B cell (primary cell): Measurements from ENCODE around the gene MAL. TPM values are rescaled to one million over a fixed set of nuclear protein-coding genes. Genes with fewer than 3 reads are reported as not detected.

Experiments used
- ATAC-seq: fragments of 200-7000 bp; cut with Tn5 transposase; one replicate; pipeline ENCODE4 v1.10.0; 2021; ENCODE audit warnings: low read depth, mild to moderate bottlenecking, moderate number of reproducible peaks, moderate library complexity
- CTCF ChIA-PET: fragments of 350-600 bp; sonication (Branson Sonifier 250); formaldehyde crosslinking; loops from one replicate; lab custom pipeline; 2021; ENCODE audit warnings: antibody characterized with exemption, inconsistent platforms; lab: Charles Lee
- POLR2A ChIA-PET: fragments of 350-600 bp; sonication (Branson Sonifier 250); formaldehyde crosslinking; loops from one replicate; lab custom pipeline; 2021; ENCODE audit warnings: antibody characterized with exemption; lab: Charles Lee
- DNase-seq: peaks from one replicate; pipeline ENCODE4 v3.0.0; 2013
- H2AFZ ChIP-seq: 2 replicates; pipeline ENCODE4 v1.6.1; 2012; ENCODE audit warnings: mild to moderate bottlenecking, low read depth, low read length; ENCODE audit not compliant: insufficient read depth, poor library complexity, severe bottlenecking
- H3K27ac ChIP-seq, 2 donors: 1 replicate in 1 of 2; 2 replicates in 1 of 2; pipeline ENCODE4 v1.5.1; 2012 to 2013; ENCODE audit warnings: low read length in 2 of 2, mild to moderate bottlenecking in 2 of 2, moderate library complexity in 1 of 2
- H3K27me3 ChIP-seq, 4 experiments: fragments of 200-600 bp in 1 of 4; sonication (generic) in 1 of 4; replicated peaks in 1 of 4; 1 replicate in 2 of 4; 2 replicates in 2 of 4; pipeline versions ENCODE4 v1.6.1 to v1.7.0; 2013 to 2016; ENCODE audit warnings: low read length in 3 of 4, mild to moderate bottlenecking in 2 of 4, mixed read lengths in 1 of 4, moderate library complexity in 1 of 4; ENCODE audit not compliant: insufficient read depth in 4 of 4, control insufficient read depth in 3 of 4; ENCODE audit errors: control extremely low read depth in 1 of 4
- H3K36me3 ChIP-seq, 2 experiments: replicated peaks in 1 of 2; 1 replicate in 1 of 2; 2 replicates in 1 of 2; pipeline versions ENCODE4 v1.6.1 to v1.7.1; 2013; ENCODE audit warnings: low read length in 1 of 2; ENCODE audit not compliant: insufficient read depth in 2 of 2, control insufficient read depth in 1 of 2; ENCODE audit errors: control extremely low read depth in 1 of 2, extremely low read depth in 1 of 2
- H3K4me1 ChIP-seq, 2 donors: fragments of 200-600 bp in 1 of 2; sonication (generic) in 1 of 2; 1 replicate in 1 of 2; 2 replicates in 1 of 2; pipeline versions ENCODE4 v1.5.1 to v1.6.1; 2013 to 2017; ENCODE audit warnings: low read length in 2 of 2; ENCODE audit not compliant: control insufficient read depth in 2 of 2, insufficient read depth in 2 of 2
- H3K4me2 ChIP-seq: replicated peaks from 2 replicates; pipeline ENCODE3; 2012; ENCODE audit warnings: mild to moderate bottlenecking, low read depth, low read length; ENCODE audit not compliant: poor library complexity, severe bottlenecking
- H3K4me3 ChIP-seq, 5 experiments: fragments of 200-600 bp in 1 of 5; sonication (generic) in 1 of 5; 1 replicate in 3 of 5; 2 replicates in 2 of 5; pipeline versions ENCODE4 v1.5.1 to v1.7.0; 2011 to 2016; ENCODE audit warnings: low read length in 4 of 5, mild to moderate bottlenecking in 4 of 5, low read depth in 2 of 5, control low read depth in 1 of 5, moderate library complexity in 1 of 5; ENCODE audit not compliant: insufficient read depth in 1 of 5; ENCODE audit errors: control extremely low read depth in 1 of 5, extremely low read depth in 1 of 5
- H3K79me2 ChIP-seq: fragments of 200-600 bp; sonication (generic); one replicate; pipeline ENCODE4 v1.6.0; 2016; ENCODE audit warnings: low read length; ENCODE audit not compliant: control insufficient read depth, insufficient read depth
- H3K9ac ChIP-seq: fragments of 200-600 bp; sonication (generic); 2 replicates; pipeline ENCODE4 v1.6.1; 2017; ENCODE audit warnings: mild to moderate bottlenecking, low read length, moderate library complexity
- H3K9me3 ChIP-seq, 3 donors: one replicate each; pipeline versions ENCODE4 v1.6.1 to v1.7.1; 2013; ENCODE audit warnings: low read length in 2 of 3; ENCODE audit not compliant: control insufficient read depth in 2 of 3, insufficient read depth in 1 of 3; ENCODE audit errors: control extremely low read depth in 1 of 3
- H4K20me1 ChIP-seq: 2 replicates; pipeline ENCODE4 v1.6.0; 2012; ENCODE audit warnings: mild to moderate bottlenecking, low read length; ENCODE audit not compliant: insufficient read depth, control insufficient read depth, poor library complexity, severe bottlenecking
- H3K27ac Mint-ChIP-seq: one replicate; pipeline ENCODE4 v1.8.0; 2021; ENCODE audit warnings: mixed read lengths
- H3K27me3 Mint-ChIP-seq: one replicate; pipeline ENCODE4 v1.8.0; 2021; ENCODE audit warnings: mixed read lengths
- H3K4me1 Mint-ChIP-seq: one replicate; pipeline ENCODE4 v1.8.0; 2021; ENCODE audit warnings: mixed read lengths
- H3K4me3 Mint-ChIP-seq: one replicate; pipeline ENCODE4 v1.8.0; 2021; ENCODE audit warnings: mixed read lengths
- H3K9me3 Mint-ChIP-seq: one replicate; pipeline ENCODE4 v1.8.0; 2022; ENCODE audit warnings: mixed read lengths; ENCODE audit not compliant: insufficient read depth
- CTCF ChIP-seq: fragments of 200-600 bp; IDR thresholded peaks from one replicate; pipeline ENCODE4 v1.8.0; 2022; ENCODE audit warnings: antibody characterized with exemption, mild to moderate bottlenecking
- EZH2 ChIP-seq: IDR thresholded peaks from 2 replicates; pipeline ENCODE4 v1.6.1; 2012; ENCODE audit warnings: borderline replicate concordance, low read depth, mild to moderate bottlenecking, moderate library complexity, low read length; ENCODE audit not compliant: insufficient read depth, poor library complexity, severe bottlenecking
- WGBS: methylation state at CpG from one replicate; pipeline ENCODE4 v1.1.5; 2013; ENCODE audit warnings: missing lambda C conversion rate; ENCODE audit not compliant: insufficient coverage; 5-methylcytosine and 5-hydroxymethylcytosine counted together
- intact Hi-C: fragments of 100-400 bp; cut with micrococcal nuclease; formaldehyde crosslinking; loops from one replicate; pipeline ENCODE4 v1.10.0; 2022
- polyA minus RNA-seq: library from RNA; depleted of rRNA, polyadenylated mRNA; stranded (reverse); fragments of >200 nt; gene quantifications from 2 replicates; pipeline ENCODE4 v1.2.3, GENCODE V29; 2012
- polyA plus RNA-seq: library from polyadenylated mRNA; depleted of rRNA; stranded (reverse); fragments of >200 nt; gene quantifications from 2 replicates; pipeline ENCODE4 v1.2.3, GENCODE V29; 2012
- total RNA-seq, 2 donors: library from RNA; stranded (reverse); fragments of 120-200 nt in 1 of 2; gene quantifications; 1 replicate in 1 of 2; 2 replicates in 1 of 2; pipeline versions ENCODE4 v1.2.3 to v1.2.4, GENCODE V29; 2013 to 2022

The MAL gene
- 0.74 TPM in 1 of 2 replicates, not detected in the other for total RNA-seq
- 0.37 TPM for total RNA-seq (2013)
- polyA plus RNA-seq = 2.0 and 3.0 TPM in 2 replicates
- 1.1 and 2.4 TPM in 2 replicates for polyA minus RNA-seq

- no peak within 1 kb of the TSS for H3K27ac ChIP-seq
- intact Hi-C loops = no loop called here
- TF ChIP-seq CTCF (no peak), EZH2 (no peak)
- no peak within 1 kb of the TSS for H3K27ac Mint-ChIP-seq
- peaks cover 9 to 15% of the 10 kb centered on the region in 2 donors for H3K4me1 ChIP-seq
- H3K4me2 ChIP-seq = peak within 1 kb of the TSS; percentile 67
- peaks cover 0 to 45% (median 19%) of the 10 kb centered on the region in 4 experiments for H3K27me3 ChIP-seq
- no peaks in the 10 kb centered on the region for H3K36me3 ChIP-seq
- ATAC-seq = no peak
- WGBS = 2% methylated on average over 66 of the region's 81 CpGs
- CTCF ChIA-PET = interaction anchor here (0.7 kb wide), 1 partner anchor 9 kb away, joined by 3 read pairs; no protein-coding TSS in a partner anchor
- H3K4me3 Mint-ChIP-seq = peak within 1 kb of the TSS; percentile 80
- peaks cover 0 to 9% (median 0%) of the 10 kb centered on the region in 3 donors for H3K9me3 ChIP-seq
- no peaks in the 10 kb centered on the region for H4K20me1 ChIP-seq
- H3K9me3 Mint-ChIP-seq = no peaks in the 10 kb centered on the region
- peak within 1 kb of the TSS; percentile 35 for H3K9ac ChIP-seq
- peak; percentile 8 for DNase-seq
- POLR2A ChIA-PET = no interaction called here
- H3K79me2 ChIP-seq = no peaks in the 10 kb centered on the region
- peak within 1 kb of the TSS; percentile 51 for H2AFZ ChIP-seq
- H3K4me1 Mint-ChIP-seq = peaks cover 5% of the 10 kb centered on the region
- peak within 1 kb of the TSS in 2 of 5 experiments; percentile 32 to 36 for H3K4me3 ChIP-seq
- H3K27me3 Mint-ChIP-seq = peaks cover 63% of the 10 kb centered on the region
These were observed at the start of gene MAL for GRCh38 chr2:95025406-95026319. Gene MAL, plus strand, starts transcription at chr2:95025708. Its CDS starts 85 bp downstream, at chr2:95025793.

GRCh38 chr2:94977826-94978225 is 47.7 kb upstream of the MAL start:
- no peak for TF ChIP-seq EZH2
- Histone ChIP-seq H3K9me3 (peaks cover 0 to 5% (median 0%) of the 10 kb centered on the region in 3 donors), H3K9ac (no peak overlapping the region), H4K20me1 (no peaks in the 10 kb centered on the region), H3K4me3 (no peak overlapping the region), H2AFZ (no peak overlapping the region), H3K27ac (no peak overlapping the region), H3K79me2 (no peaks in the 10 kb centered on the region), H3K4me2 (no peak overlapping the region), H3K27me3 (no peaks in the 10 kb centered on the region), H3K4me1 (no peaks in the 10 kb centered on the region), H3K36me3 (no peaks in the 10 kb centered on the region)
- Mint-ChIP-seq H3K4me1 (no peaks in the 10 kb centered on the region), H3K27me3 (peaks cover 34% of the 10 kb centered on the region), H3K4me3 (no peak overlapping the region), H3K27ac (no peak overlapping the region), H3K9me3 (no peaks in the 10 kb centered on the region)
- ChIA-PET POLR2A (no interaction called here), CTCF (interaction anchor here (0.9 kb wide), 1 partner anchor 9 kb away, joined by 3 read pairs; no protein-coding TSS in a partner anchor)
- ATAC-seq (no peak), DNase-seq (no peak)
- intact Hi-C loops = no loop called here
- WGBS = 86% methylated on average over 3 of the region's 4 CpGs
